Upper lobe of left lung (tissue), 4 donors: ENCODE data around the gene NEURL4.

ENCODE experiments used
- EP300 ChIP-seq, 4 donors: sonication (generic); formaldehyde crosslinking; IDR thresholded peaks; one replicate each; pipeline ENCODE4 v1.5.1; 2017; ENCODE audit warnings: antibody characterized with exemption in 4 of 4, control low read depth in 2 of 4
- TF ChIP-seq, protein P1 (sequence below), 6 experiments: fragments of 450-650 bp in 4 of 6; fragments of 200-600 bp in 2 of 6; sonication (generic) in 2 of 6; IDR thresholded peaks; one replicate each; pipeline ENCODE4 v1.5.1; 2016 to 2019; ENCODE audit warnings: antibody characterized with exemption in 6 of 6

DNA sequence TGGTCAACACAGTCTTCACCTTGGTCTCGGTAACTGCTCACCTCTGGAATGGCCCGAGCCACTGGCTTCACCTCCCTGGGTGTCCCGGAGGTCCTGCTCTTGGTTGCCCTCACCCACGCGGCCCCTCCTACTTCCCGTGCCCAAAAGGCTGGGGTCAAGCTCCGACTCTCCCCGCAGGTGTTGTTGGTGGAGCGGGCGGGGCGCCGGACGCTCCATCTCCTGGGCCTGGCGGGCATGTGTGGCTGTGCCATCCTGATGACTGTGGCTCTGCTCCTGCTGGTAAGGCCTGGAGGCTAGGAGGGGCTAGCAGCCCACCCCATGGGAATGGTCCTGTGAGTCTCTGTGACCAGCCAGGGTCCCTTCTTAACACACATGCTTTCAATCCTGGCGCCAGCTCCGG is 44.2 kb downstream of the NEURL4 start:
- no peak for TF ChIP-seq EP300 (IDR thresholded peaks at IDR 0.05)
- TF ChIP-seq, protein P1, sequence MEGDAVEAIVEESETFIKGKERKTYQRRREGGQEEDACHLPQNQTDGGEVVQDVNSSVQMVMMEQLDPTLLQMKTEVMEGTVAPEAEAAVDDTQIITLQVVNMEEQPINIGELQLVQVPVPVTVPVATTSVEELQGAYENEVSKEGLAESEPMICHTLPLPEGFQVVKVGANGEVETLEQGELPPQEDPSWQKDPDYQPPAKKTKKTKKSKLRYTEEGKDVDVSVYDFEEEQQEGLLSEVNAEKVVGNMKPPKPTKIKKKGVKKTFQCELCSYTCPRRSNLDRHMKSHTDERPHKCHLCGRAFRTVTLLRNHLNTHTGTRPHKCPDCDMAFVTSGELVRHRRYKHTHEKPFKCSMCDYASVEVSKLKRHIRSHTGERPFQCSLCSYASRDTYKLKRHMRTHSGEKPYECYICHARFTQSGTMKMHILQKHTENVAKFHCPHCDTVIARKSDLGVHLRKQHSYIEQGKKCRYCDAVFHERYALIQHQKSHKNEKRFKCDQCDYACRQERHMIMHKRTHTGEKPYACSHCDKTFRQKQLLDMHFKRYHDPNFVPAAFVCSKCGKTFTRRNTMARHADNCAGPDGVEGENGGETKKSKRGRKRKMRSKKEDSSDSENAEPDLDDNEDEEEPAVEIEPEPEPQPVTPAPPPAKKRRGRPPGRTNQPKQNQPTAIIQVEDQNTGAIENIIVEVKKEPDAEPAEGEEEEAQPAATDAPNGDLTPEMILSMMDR (IDR thresholded peaks at IDR 0.05): no peak
